Right lobe of liver (tissue), 6 donors: Measurements from ENCODE around the gene ASPRV1. TPM values are rescaled to one million over a fixed set of nuclear protein-coding genes. Genes with fewer than 3 reads are reported as not detected.

Experiments used
- ATAC-seq, 4 donors: fragments of 200-7000 bp; cut with Tn5 transposase; one replicate each; pipeline ENCODE4 v1.9.1; 2020; ENCODE audit warnings: mild to moderate bottlenecking in 4 of 4, moderate library complexity in 4 of 4
- DNase-seq, 3 donors: peaks; one replicate each; pipeline ENCODE4 v3.0.0-alpha.2; 2020
- H3K27ac ChIP-seq, 3 donors: fragments of 200-600 bp; one replicate each; pipeline ENCODE4 v1.8.0; 2022
- H3K27me3 ChIP-seq, 2 donors: fragments of 200-600 bp; one replicate each; pipeline ENCODE4 v1.8.0; 2022
- H3K36me3 ChIP-seq, 4 donors: fragments of 200-600 bp; sonication (generic) in 1 of 4; one replicate each; pipeline versions ENCODE4 v1.5.1 to v1.8.0; 2017 to 2022; ENCODE audit warnings: control low read depth in 1 of 4
- H3K4me1 ChIP-seq, 4 donors: fragments of 200-600 bp; sonication (generic) in 1 of 4; one replicate each; pipeline versions ENCODE4 v1.5.1 to v1.8.0; 2017 to 2022; ENCODE audit warnings: control low read depth in 1 of 4
- H3K4me3 ChIP-seq, 3 donors: fragments of 200-600 bp; one replicate each; pipeline ENCODE4 v1.8.0; 2022
- H3K9me3 ChIP-seq, 4 donors: fragments of 200-600 bp; sonication (generic) in 1 of 4; one replicate each; pipeline versions ENCODE4 v1.5.1 to v1.8.0; 2017 to 2022; ENCODE audit warnings: control low read depth in 1 of 4
- CTCF ChIP-seq, 4 donors: fragments of 200-600 bp in 3 of 4; fragments of 450-650 bp in 1 of 4; IDR thresholded peaks; one replicate each; pipeline versions ENCODE4 v1.5.1 to v1.8.0; 2016 to 2022; ENCODE audit warnings: antibody characterized with exemption in 4 of 4, mild to moderate bottlenecking in 2 of 4
- POLR2A ChIP-seq: fragments of 450-650 bp; IDR thresholded peaks from one replicate; pipeline ENCODE4 v1.6.1; 2017; ENCODE audit warnings: antibody characterized with exemption, mild to moderate bottlenecking
- WGBS: methylation state at CpG from one replicate; pipeline ENCODE4 v1.1.6; 2018; ENCODE audit warnings: low coverage, low lambda C conversion rate; ENCODE audit not compliant: insufficient coverage; ENCODE audit errors: missing lambda C conversion rate; 5-methylcytosine and 5-hydroxymethylcytosine counted together
- intact Hi-C, 2 donors: fragments of 100-400 bp; cut with DNase I; formaldehyde crosslinking; loops; one replicate each; pipeline versions ENCODE4 v1.11.2 to v1.14.1; 2022
- total RNA-seq, 6 experiments: library from RNA; depleted of rRNA in 2 of 6; stranded (reverse); fragments of >200 nt in 2 of 6; fragmentation: NEBNext Ultra II Directional in 3 of 6; extraction: Animal tissue kit (Norgen Biotek cat#: 25700) in 3 of 6; gene quantifications; one replicate each; pipeline versions ENCODE4 v1.1.0 to v1.2.4, GENCODE V29; 2016 to 2023
- donor health status: DM: no; HTN: yes; CAD: no.
- donor health status: DM: no; HTN: no; CAD: no.
- donor health status: DM: no; HTN: no; CAD: no.
- donor health status: DM: no; HTN: yes; CAD: no.
- donor health status: DM: no; HTN: yes; CAD: no.

The ASPRV1 gene
- total RNA-seq, 6 experiments from 2014 or later: 0.31 to 0.98 (median 0.59) TPM

- DNase-seq (no peak), ATAC-seq (no peak)
- TF ChIP-seq POLR2A (no peak), CTCF (IDR thresholded peaks at IDR 0.05) (no peak)
- Histone ChIP-seq H3K36me3 (no peaks in the 10 kb centered on the region), H3K27me3 (no peaks in the 10 kb centered on the region), H3K4me1 (peaks cover 0 to 31% (median 8%) of the 10 kb centered on the region in 4 donors), H3K9me3 (no peaks in the 10 kb centered on the region), H3K27ac (no peak overlapping the region), H3K4me3 (no peak overlapping the region)
- intact Hi-C loops: no loop called here
- 83% methylated on average over 2 of the region's 3 CpGs for WGBS
Observed at GRCh38 chr2:69983392-69983966, 22.0 kb upstream of the ASPRV1 start.

- Histone ChIP-seq H3K9me3 (no peaks in the 10 kb centered on the region), H3K4me1 (peaks cover 0 to 38% (median 8%) of the 10 kb centered on the region in 4 donors), H3K36me3 (no peaks in the 10 kb centered on the region), H3K27me3 (no peaks in the 10 kb centered on the region), H3K4me3 (no peak overlapping the region), H3K27ac (peak overlapping the region; percentile 55 to 75 (median 59))
- no peak for DNase-seq
- 72% methylated on average over 8 of the region's 8 CpGs for WGBS
- intact Hi-C loops: no loop called here
- TF ChIP-seq CTCF (IDR thresholded peaks at IDR 0.05) (no peak), POLR2A (no peak)
- peak; percentile 49 to 69 (median 63) for ATAC-seq
Observed at GRCh38 chr2:69979902-69980807, 18.7 kb upstream of the ASPRV1 start.

GRCh38 chr2:69977906-69978482 is 16.6 kb upstream of the ASPRV1 start:
- Histone ChIP-seq H3K27me3 (no peaks in the 10 kb centered on the region), H3K4me3 (no peak overlapping the region), H3K27ac (peak overlapping the region in 1 of 3 donors; percentile 75), H3K9me3 (no peaks in the 10 kb centered on the region), H3K36me3 (no peaks in the 10 kb centered on the region), H3K4me1 (peaks cover 0 to 38% (median 8%) of the 10 kb centered on the region in 4 donors)
- intact Hi-C loops: no loop called here
- 83% methylated on average over 1 of the region's 4 CpGs for WGBS
- ATAC-seq (no peak), DNase-seq (no peak)
- TF ChIP-seq CTCF (IDR thresholded peaks at IDR 0.05) (no peak), POLR2A (no peak)

GRCh38 chr2:69977186-69977585 is 15.8 kb upstream of the ASPRV1 start:
- intact Hi-C loops: no loop called here
- Histone ChIP-seq H3K36me3 (no peaks in the 10 kb centered on the region), H3K27ac (no peak overlapping the region), H3K27me3 (no peaks in the 10 kb centered on the region), H3K9me3 (no peaks in the 10 kb centered on the region), H3K4me3 (no peak overlapping the region), H3K4me1 (peaks cover 0 to 38% (median 8%) of the 10 kb centered on the region in 4 donors)
- ATAC-seq (no peak), DNase-seq (peak in 1 of 3 donors; percentile 60)
- WGBS: 72% methylated on average over 6 of the region's 8 CpGs
- TF ChIP-seq POLR2A: no peak
- TF ChIP-seq CTCF (IDR thresholded peaks at IDR 0.05): no peak
